Activated CD4-positive, alpha-beta T cell treated with anti-CD3 and anti-CD28 coated beads, Interleukin-2, amount 50 U/mL, for 48 hours (primary cell): ENCODE measurements around the gene ERGIC3.

Source experiments
- DNase-seq, 2 experiments: peaks; one replicate each; pipeline ENCODE4 v3.0.0-alpha.2; 2020

ERGIC3 gene

GRCh38 chr20:35599776-35600120, 57.9 kb downstream of the ERGIC3 start:
- DNase-seq, result no peak

GRCh38 chr20:35600176-35600992, 58.5 kb downstream of the ERGIC3 start:
- DNase-seq, result no peak

GRCh38 chr20:35600993-35601973, 59.4 kb downstream of the ERGIC3 start:
- peak; percentile 79 to 84 for DNase-seq

GRCh38 chr20:35601990-35602389, 60.1 kb downstream of the ERGIC3 start:
- DNase-seq, result no peak

- no peak for DNase-seq
These were observed 61.1 kb downstream of the ERGIC3 start for GRCh38 chr20:35602851-35603495.

GRCh38 chr20:35603695-35604448, 62.0 kb downstream of the ERGIC3 start:
- DNase-seq, result no peak

GRCh38 chr20:35604449-35604747, 62.5 kb downstream of the ERGIC3 start:
- peak; percentile 20 to 21 for DNase-seq

GRCh38 chr20:35606127-35606526, 64.2 kb downstream of the ERGIC3 start:
- DNase-seq, result no peak
